Measurements from ENCODE around the gene LUZP1.

Gene LUZP1

DNA sequence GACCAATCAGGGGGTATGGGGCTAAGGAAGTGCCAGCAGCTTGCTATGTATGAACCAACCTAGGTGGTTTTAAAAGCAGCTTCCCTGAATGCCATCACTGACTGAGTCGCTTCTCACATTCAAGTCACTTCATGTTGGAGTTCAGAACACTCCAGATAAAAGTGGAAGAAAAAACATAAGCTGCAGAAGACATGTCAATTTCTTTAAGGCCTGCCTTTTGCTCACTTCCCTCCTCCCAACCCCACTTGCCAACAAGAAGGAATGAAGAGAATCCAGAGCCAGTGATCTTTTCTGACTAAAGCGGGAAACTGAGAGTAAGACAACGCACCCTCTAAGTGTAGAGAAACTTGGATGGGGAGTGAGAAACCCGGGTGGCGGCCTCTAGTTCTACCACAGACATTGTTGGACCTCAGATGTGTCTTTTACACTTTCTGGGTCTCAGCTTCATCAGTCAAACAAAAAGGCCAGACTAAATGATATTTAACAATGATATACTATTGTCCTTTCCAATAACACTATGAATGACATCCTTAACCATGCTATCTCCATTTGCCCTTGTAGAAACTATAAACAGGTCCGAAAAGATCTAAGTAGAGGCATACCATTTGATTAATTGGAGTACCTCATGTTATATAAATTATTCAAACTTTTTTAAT lies 54.1 kb downstream of the LUZP1 start:
- DNase-seq: no peak

GRCh38 chr1:23111600-23112535 lies 56.8 kb downstream of the LUZP1 start:
- no peak for DNase-seq

- DNase-seq: no peak
Measured at GRCh38 chr1:23110391-23110790, 58.3 kb downstream of the LUZP1 start.

DNA sequence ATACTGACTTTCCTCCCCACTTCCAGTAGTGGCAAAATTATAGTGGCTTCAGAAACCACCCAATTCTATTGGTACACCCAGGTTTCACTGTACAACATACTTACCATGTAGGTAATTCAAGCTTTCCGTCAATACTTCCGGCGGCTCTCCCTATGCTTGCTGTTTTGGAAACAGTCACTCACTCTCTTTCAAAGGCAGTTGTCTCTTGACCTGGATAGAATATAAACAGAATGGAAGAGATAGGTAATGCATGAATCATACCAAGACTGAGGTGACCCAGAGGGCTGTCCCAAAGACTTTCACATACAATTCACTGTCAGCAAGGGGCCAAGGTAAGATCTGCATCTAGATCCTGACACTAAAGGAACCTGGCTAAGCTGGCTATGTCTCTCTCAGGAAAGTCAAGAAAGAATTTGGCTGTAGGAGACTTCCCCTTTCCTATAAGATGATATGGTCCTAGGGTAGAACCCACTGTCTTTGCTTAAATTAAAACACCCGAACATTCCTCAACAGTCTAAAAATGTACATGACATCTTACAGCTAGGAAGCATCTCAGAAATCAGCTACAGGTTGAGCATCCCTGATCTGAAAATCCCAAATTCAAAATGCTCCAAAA lies 59.6 kb downstream of the LUZP1 start:
- no peak for DNase-seq

GRCh38 chr1:23103001-23103889 lies 65.4 kb downstream of the LUZP1 start:
- no peak for DNase-seq

GRCh38 chr1:23102289-23102688 lies 66.4 kb downstream of the LUZP1 start:
- no peak for DNase-seq

- no peak for DNase-seq
Measured at GRCh38 chr1:23101887-23102286, 66.8 kb downstream of the LUZP1 start.

- DNase-seq: no peak
Measured at GRCh38 chr1:23101101-23101827, 67.4 kb downstream of the LUZP1 start.

DNA sequence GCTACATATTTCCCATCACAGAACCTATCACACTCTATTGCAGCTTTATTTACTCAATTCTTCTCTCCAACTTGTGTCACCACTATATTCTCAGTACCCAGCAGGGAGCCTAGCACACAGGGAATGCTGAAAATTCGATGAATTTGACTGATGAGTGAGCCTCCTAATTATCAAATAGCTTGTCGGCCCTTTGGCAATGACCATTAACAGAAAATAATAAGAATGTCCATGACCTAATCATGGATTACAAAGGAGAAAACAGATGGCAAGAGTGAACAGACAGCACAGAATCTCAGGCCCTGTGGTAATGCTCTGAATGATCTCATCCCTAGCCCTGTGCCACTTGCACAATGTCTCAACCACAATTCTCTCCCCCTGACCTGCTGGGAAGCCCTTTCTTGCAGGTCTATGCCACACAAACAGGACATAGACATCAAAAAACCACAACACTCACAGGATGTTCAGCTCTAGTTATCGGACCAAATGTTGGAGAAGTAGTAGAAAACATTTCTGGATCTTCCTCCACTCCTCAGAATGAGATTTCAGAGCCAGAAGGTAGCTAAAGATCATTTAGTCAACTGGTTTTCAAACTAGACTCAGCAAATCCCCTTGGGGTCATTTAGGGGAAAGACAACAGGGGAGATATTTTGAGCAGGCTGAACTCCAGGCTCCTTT lies 68.4 kb downstream of the LUZP1 start:
- no peak for DNase-seq

DNA sequence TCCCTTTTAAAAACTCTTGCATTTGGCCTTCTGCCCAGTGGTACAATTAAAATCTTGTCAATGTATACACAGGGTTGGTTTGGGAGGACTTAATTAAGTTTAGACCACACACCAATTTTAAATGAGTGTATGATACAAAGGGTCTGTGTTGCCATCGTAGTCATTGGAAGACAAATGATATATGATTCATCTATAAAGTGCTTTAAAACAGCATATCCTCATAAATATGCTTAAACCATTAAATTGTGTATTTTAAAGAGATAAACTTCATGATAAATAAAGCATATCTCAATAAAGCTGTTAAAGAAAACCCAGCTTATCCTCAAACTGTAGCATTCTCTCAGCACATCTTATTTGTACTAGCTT lies 69.5 kb downstream of the LUZP1 start:
- DNase-seq: no peak

DNA sequence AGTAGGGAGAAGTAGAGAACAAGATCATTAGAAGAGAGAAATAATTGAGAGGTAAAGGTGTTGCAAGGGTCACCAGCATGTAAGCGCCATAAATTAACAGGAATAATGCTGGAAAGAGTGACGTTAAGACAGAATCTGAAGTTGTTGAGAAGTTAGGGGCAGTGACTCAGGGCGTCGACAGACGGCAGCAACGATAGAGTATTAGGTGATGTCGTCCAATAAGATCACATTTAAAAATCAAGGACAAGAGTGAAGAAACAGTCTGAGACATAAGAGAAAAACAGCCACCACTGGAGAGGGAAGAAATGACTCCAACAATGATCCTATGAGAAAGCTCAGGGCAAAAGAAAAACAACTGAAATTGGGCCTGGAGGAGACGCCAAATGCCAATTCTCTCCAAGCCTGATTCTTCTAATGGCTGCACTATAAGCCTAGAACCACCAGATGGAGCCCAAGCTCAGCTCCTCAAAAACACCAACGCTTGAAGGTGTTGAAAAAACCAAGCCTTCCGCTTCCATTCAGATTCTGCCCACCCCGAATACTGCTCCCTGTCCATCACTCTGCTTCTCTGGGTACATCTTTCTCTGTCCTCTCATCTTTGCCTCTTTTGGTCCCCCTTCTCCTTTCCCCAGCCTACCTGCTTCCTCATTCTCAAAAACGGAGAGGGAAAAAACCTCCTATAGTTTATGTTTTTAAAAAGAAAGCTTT lies 70.0 kb downstream of the LUZP1 start:
- DNase-seq: peak; percentile 17 to 43 (median 31)

DNA sequence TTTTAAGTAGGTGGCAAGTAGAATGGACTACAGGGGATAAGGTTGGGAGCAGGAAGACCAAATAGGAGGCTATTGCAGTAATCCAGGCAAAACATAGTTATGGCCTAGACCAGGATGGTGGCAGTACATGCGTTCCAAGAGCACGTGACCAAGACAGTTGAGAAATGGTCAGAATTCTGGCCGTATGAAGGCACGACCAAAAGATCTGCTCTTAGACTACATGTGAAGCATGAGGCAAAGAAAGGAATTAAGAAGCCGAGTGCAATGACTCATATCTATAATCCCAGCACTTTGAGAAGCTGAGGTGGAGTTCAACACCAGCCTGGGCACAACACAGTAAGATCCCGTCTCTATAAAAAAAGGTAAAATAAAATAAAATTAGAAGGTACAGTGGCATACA lies 71.3 kb downstream of the LUZP1 start:
- DNase-seq: no peak

DNA sequence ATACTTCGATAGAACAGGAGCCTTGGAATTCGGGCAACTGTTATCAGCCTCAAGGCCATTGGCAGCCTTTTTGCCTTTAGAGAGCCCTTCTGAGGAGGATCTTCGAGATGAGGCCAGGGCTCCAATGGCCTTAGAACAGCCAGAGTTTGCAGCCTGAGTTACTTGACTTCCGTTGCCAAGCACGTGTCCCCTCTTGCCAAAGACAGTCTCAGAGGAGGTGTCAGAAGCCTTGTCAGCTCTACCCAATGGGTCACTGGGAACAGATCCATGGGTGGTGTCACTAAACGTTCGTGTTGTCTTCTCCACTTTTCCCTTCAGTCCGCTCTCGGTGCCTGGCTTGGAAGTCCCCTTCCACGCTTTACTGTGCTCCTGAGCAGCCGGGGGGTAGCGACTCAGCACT lies 76.2 kb downstream of the LUZP1 start:
- DNase-seq: no peak

DNA sequence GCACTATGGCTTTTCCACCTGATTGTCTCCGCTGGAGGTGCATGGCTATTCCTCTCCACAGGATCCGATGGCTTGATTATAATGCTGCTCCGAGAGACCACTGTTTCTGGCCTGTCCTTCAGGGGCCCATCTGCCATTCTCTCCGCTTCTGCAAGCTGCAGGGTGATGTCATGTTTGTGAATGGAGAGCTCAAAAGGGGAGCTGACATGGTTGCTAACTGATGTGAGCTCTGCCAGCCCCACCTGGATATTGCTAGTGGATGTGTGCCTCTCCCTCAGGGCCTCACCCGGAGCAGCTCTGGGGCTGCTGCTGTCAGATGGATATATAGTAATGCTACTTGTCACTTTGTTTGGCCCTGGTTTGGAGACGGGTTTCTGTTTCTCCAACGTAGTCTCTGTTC lies 77.1 kb downstream of the LUZP1 start:
- no peak for DNase-seq

GRCh38 chr1:23090056-23090455 lies 78.6 kb downstream of the LUZP1 start:
- DNase-seq: no peak

- DNase-seq: no peak
Measured at GRCh38 chr1:23088027-23088426, 80.6 kb downstream of the LUZP1 start.

GRCh38 chr1:23085696-23086095 lies 83.0 kb downstream of the LUZP1 start:
- no peak for DNase-seq

DNA sequence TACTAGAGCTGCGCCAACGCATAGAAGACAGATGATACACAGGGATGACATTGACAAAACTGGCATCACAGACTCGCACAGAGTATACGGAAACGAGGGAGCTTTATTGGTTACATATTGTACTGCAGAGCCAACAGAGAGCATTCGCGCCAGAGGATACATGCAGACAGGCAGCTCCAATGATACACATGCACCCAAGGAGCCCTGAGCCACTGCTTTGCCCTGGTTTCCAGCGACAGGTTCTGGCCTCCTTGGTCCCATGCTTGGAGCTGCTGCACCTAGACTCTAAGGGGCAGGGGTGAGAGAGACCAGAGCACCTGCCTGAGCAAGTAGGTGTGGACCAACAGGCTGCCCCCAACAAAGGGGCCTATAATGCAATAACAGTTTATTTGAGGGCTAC lies 83.8 kb downstream of the LUZP1 start:
- no peak for DNase-seq

- no peak for DNase-seq
Measured at GRCh38 chr1:23083714-23084480, 84.8 kb downstream of the LUZP1 start.

- no peak for DNase-seq
Measured at GRCh38 chr1:23081376-23081775, 87.3 kb downstream of the LUZP1 start.

All from activated CD4-positive, CD25-positive, alpha-beta regulatory T cell (primary cell).